WERI-Rb-1 (cell line): ENCODE measurements around the gene PLEKHG7.

Experiments used
- DNase-seq: peaks from one replicate; pipeline ENCODE4 v3.0.0-alpha.2; 2020
- H3K27ac ChIP-seq: fragments of 250-450 bp; sonication (Bioruptor Pico); 2 replicates; pipeline ENCODE4 v1.5.1; 2020; ENCODE audit warnings: mild to moderate bottlenecking, moderate library complexity
- H3K27me3 ChIP-seq: fragments of 250-450 bp; sonication (Bioruptor Pico); 2 replicates; pipeline ENCODE4 v1.5.1; 2021; ENCODE audit warnings: mild to moderate bottlenecking, low read depth, moderate library complexity; ENCODE audit not compliant: insufficient read depth, severe bottlenecking
- H3K36me3 ChIP-seq: fragments of 250-450 bp; sonication (Bioruptor Pico); 2 replicates; pipeline ENCODE4 v1.5.1; 2020; ENCODE audit warnings: mild to moderate bottlenecking, moderate library complexity
- H3K4me3 ChIP-seq: 2 replicates; pipeline ENCODE4 v1.5.1; 2011; ENCODE audit warnings: low read depth, mild to moderate bottlenecking, control low read depth, low read length
- H3K9me3 ChIP-seq: fragments of 250-450 bp; sonication (Bioruptor Pico); 2 replicates; pipeline ENCODE4 v1.5.1; 2021; ENCODE audit warnings: mild to moderate bottlenecking, moderate library complexity; ENCODE audit not compliant: severe bottlenecking
- CTCF ChIP-seq: IDR thresholded peaks from 2 replicates; pipeline ENCODE4 v1.5.1; 2011; ENCODE audit warnings: low read depth, mild to moderate bottlenecking, control low read depth, inconsistent platforms, low read length

The PLEKHG7 gene

GRCh38 chr12:92698474-92698873, 4.3 kb upstream of the PLEKHG7 start:
- Histone ChIP-seq H3K9me3 (no peaks in the 10 kb centered on the region), H3K36me3 (no peaks in the 10 kb centered on the region), H3K27ac (no peak overlapping the region), H3K4me3 (no peak overlapping the region), H3K27me3 (no peaks in the 10 kb centered on the region)
- no peak for TF ChIP-seq CTCF
- no peak for DNase-seq

GRCh38 chr12:92701441-92701840, 1.3 kb upstream of the PLEKHG7 start:
- H3K4me3 ChIP-seq = no peak overlapping the region
- TF ChIP-seq CTCF = no peak
- H3K27ac ChIP-seq = no peak overlapping the region
- no peak for DNase-seq
- no peaks in the 10 kb centered on the region for H3K36me3 ChIP-seq
- H3K27me3 ChIP-seq = no peaks in the 10 kb centered on the region
- no peaks in the 10 kb centered on the region for H3K9me3 ChIP-seq

DNA sequence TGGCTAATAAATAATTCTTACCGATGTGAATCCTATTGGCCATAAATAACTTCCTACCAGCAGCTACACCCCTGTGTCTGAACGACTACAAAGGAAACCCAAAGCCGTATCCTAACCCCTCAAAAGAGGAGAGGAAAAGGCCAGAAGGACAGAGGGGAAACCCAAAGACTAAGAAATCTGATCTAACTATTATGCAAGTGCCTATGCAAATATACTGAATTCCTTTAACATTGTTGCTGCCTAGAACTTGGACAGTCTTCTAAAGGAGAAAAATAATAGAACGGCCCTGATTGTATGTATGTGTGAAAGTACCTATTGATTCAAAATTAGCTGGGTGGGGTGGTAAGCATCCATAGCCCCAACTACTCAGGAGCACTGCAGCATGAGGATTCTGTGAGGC, 997 bp downstream of the PLEKHG7 start:
- H3K36me3 ChIP-seq = no peaks in the 10 kb centered on the region
- H3K4me3 ChIP-seq = no peak overlapping the region
- DNase-seq = no peak
- H3K27ac ChIP-seq = no peak overlapping the region
- no peaks in the 10 kb centered on the region for H3K27me3 ChIP-seq
- no peak for TF ChIP-seq CTCF
- no peaks in the 10 kb centered on the region for H3K9me3 ChIP-seq

- Histone ChIP-seq H3K9me3 (no peaks in the 10 kb centered on the region), H3K36me3 (no peaks in the 10 kb centered on the region), H3K27ac (no peak overlapping the region), H3K27me3 (no peaks in the 10 kb centered on the region), H3K4me3 (no peak overlapping the region)
- no peak for DNase-seq
- no peak for TF ChIP-seq CTCF
Measured at GRCh38 chr12:92706594-92706993, 3.8 kb downstream of the PLEKHG7 start.

DNA sequence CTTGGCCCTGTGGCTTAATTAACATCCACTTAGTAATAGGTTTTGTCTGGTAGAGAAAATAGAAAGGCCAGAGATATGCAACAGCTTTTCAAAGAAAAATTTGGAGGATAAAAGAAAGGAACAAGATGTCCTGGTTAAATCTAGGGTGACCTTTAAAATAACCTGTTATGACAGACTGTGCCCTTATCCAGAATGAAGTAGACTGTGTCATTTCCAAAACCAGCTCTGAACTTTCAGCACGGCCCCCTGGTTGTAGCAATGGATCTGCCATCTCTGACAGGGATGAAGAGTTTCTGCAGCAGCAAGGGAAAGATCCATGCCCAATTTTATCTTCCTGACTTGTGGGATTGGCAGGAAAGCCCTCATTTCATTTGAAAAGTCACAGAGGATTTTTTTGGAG, 5.1 kb downstream of the PLEKHG7 start:
- H3K27me3 ChIP-seq = no peaks in the 10 kb centered on the region
- no peak for DNase-seq
- no peaks in the 10 kb centered on the region for H3K36me3 ChIP-seq
- no peak overlapping the region for H3K4me3 ChIP-seq
- H3K9me3 ChIP-seq = no peaks in the 10 kb centered on the region
- no peak for TF ChIP-seq CTCF
- H3K27ac ChIP-seq = no peak overlapping the region

DNA sequence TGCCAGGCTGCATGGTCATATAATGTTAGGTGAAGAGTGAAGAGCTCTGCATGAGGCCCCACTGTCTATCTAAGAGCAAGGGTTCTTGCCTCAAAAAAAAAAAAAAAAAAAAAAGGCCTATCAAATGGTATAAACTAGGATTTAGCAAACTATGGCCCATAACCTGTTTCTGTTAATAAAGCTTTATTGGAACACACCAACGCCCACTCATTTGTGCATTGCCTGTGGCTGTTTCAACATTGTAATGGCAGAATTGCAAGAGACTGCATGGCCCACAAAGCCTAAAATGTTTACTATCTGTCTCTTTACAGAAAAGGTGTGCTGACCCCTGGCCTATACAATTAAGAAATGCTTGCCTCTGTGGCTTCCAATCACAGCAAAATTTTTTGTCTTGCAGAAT, 12.8 kb downstream of the PLEKHG7 start:
- no peak overlapping the region for H3K27ac ChIP-seq
- no peaks in the 10 kb centered on the region for H3K36me3 ChIP-seq
- no peak for TF ChIP-seq CTCF
- DNase-seq = no peak
- H3K27me3 ChIP-seq = no peaks in the 10 kb centered on the region
- H3K9me3 ChIP-seq = no peaks in the 10 kb centered on the region
- H3K4me3 ChIP-seq = no peak overlapping the region
